Activated T-cell treated with anti-CD3 and anti-CD28 coated beads for 48 hours (primary cell): ENCODE measurements around the gene NUDT16.

ENCODE experiments used
- DNase-seq: peaks from one replicate; pipeline ENCODE4 v3.0.0-alpha.2; 2020; ENCODE audit warnings: low read depth

NUDT16 gene

DNA sequence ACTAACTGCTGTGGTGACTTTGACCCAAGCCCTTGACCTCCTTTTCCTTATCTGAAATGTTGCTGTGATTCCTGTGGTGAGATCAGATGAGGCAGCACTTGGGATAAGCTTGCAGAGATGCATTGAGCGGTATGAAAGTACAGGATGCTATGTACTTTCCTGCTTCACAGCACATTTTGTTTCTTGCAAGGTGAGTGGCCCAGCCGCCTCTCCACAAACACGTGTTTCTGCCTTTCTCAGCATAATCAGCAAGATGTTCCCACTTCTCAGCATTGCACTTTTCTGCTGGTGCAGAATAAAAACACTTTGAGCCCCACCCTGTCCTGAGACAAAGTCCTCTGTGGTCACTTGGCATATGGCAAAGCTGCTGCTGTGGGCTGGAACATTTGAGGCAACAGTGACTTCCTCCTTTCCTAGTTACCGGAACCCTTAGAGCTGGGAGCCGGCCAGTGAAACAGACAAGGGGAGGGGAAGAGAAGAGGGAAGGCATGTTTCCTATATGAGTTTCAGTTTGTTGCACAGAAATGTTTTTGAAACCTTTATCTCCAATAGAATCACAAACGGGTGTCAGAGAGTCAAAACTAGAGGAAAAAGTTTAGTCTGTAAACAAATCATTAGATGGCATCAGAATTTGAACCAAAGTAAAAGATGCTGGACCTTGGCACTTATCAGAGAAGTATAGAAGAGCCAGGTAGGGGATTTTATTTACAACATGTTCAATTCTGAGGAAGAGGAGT lies 5.0 kb downstream of the NUDT16 start:
- no peak for DNase-seq

DNA sequence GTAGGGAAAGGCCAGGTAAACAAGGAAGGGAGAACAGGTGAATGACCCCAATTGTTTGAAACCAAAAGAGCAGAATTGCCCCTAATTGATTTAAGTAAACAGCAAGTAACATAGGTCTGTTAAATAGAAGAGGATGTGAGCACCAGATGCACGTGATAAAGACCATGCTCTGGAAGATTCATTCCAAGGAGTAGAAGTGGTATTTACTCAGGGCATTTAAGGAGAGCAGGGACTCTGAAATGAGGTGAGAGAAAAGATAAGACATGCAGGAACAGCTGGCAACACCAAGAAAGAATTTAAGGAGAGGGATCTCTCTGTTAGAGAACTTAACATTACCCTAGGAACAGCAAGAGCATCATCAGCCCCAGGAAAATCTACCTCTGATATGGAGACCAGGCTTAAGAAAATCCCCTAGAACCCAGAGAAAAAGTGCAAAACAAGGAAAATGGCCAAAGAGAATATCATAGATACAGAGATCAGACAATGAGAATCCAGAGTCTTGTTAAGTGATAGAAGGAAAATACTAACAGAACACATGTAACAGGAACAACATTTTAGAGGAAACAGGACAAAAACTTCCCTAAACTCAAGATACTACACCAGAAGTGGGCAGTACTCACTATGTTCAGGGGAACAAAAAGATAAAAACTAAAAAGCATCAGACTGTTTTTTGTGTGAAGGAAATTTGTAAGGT lies 6.4 kb downstream of the NUDT16 start:
- no peak for DNase-seq

DNA sequence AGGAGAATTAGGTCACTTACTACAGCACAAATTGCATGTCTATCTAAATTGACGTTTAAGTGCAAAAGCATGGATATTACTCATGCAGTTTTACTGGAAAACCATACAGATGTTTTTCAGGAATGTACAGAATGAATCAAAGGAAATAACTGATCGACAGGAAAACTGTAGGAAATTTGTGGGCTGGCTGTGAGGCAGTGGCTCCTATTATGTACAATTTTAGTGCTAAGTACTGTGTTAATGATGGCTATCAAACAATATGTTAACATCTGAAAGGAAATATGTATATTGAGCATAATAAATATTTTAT lies 6.9 kb downstream of the NUDT16 start:
- DNase-seq: no peak

DNA sequence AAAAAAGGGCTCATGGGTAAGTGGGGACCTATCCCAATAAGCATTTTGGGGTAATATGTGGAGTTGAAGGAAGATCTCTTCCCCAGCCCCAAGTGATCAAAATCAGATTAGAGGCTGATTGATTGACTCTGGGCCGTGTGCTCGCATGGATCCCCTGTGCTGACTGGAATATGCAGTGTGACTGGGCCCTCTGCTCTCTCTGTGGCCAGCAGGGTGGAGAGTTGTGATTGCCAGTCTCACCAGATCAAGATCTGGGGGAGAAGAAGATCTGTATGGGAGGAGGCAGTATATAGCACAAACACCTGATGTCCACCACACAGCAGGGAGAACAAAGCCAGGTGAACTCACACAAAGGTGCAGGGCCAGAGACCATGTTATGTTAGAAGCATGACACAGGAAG lies 8.8 kb downstream of the NUDT16 start:
- no peak for DNase-seq

DNA sequence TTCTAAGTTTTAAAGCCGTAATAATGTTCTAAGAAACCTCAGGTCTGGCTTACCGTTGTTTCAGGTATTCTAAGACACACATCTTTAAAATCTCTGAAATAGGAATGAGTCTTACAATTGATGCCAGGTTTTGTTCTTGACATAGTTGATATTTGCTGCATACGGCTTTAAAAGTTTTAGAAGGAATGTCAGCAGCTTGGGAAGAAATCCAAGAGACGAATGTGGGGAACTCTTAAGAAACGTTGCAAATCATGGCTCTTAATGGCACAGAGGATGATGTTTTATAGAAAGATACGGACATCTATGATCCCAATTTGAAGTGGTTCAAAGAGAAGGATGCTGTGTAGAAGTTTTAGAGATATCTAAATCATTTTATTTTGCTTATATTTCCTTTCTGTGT lies 11.5 kb downstream of the NUDT16 start:
- DNase-seq: no peak

DNA sequence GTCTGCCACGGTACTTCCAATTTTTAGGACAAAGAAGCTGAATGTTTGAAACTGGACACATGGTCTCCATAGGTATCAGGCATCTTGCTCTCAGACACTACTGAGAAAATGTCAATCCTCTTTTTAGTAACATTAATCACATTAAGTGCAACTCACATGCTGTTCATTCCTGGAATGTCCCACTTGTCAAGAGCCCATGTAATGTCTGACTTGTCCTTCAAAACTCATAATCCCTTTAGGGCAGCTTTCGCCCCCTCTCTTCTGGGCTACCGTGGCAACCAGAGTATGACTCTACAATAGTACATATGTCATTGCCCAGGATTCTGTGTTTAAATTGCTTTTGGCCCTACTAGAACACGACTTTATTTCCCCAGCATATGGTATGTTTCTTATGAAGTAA lies 12.3 kb downstream of the NUDT16 start:
- no peak for DNase-seq

DNA sequence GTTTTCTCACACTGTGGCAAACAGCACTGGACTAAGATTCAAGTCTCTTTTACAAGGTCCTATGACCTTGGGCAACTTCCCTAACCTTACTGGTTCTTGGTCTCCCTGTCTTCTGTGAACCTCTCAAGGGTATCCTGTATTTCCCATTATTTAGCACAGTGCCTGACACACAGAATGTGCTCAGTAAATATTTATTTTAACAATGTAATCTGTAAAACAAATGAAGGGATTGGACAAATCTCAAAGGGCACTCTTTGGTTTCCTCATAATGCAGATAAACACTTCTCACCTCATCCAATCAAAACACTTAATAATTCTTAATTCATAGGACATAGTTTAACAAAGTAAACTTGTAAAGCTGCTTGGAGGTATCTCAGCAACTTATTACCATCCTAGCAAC lies 12.8 kb downstream of the NUDT16 start:
- no peak for DNase-seq

DNA sequence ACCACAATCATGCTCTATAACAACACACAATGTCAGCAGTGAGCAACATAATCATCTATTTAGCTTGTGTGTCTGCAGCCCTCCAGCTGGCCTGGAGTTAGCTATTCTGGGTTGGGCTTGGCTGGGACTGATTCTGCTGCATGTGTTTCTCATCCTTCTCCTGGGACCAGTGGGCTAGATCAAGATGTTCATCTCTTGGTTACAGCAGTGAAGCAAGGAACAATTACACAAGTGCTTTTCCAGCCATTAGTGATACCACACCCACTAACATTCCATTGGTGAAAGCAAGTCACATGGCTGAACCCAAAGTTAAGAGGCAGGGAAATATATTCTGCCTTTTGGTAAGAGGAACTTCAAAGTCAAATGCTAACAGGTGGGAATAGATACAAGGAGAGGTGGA lies 14.6 kb downstream of the NUDT16 start:
- no peak for DNase-seq

DNA sequence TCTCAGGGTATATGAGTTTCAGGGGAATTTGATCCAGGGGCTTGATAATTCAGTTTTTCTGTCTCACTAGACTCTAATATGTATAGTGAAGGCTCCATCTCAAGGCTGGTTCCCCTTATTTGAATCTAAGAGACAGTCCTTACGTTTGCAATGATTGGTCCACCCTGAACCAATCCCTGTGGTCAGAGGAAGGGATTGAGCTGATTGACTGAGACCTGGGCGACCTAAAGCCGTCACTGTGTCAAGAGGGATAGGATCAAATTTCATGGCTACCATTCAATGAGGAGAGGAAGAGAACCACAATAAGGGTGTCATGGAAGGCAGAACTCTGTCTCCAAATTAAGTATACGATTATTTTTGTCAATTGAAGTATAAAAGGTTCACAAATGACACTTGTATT lies 16.3 kb downstream of the NUDT16 start:
- DNase-seq: no peak

DNA sequence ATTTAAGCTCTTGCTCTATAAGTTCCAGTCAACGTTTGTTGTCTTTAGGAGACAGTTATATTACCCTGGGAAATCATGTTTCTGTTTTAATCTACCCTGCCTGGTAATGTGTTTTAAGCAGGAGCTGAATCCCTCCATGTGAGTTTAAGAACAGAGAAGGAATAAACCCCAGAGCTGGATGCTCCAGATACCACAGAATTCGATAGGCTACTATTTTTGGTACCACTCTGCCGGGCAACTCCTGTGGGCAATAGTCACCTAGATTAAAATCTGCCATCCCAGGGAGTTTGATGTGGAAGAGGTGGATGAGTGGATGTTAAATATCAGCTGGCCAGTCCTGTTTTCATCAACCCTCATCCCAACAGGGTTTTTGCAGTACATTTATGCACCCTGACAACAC lies 20.4 kb downstream of the NUDT16 start:
- DNase-seq: no peak

DNA sequence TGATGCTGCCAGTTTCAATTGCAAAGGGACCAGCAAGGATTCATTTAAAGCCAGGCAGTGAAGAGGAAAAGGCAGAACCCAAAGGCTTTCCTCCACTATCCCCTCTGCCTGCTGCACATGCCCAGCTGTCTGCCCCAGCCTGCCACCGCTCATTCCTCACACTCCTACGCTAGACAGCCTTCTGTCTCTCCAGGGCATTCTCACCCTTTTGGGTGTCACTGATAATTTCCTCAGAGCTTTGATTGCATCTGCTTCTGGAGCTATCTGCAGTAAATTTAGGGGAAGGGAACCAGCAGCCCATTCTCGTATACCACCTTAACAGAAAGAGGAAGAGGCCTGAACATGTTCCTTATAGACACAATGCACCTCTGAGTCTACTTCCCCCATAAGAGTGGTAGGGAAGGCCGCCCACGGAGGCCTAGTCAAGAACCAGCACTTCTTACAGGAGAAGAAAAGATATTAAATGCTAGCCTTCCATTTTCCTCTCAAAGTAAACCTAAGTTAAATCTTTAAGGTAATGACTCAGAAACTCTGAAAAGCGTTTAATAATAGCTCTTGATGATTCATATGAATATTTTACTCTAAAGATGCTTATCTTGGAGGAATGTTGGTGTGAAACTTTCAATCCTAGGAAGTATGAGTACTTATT lies 20.9 kb downstream of the NUDT16 start:
- no peak for DNase-seq

DNA sequence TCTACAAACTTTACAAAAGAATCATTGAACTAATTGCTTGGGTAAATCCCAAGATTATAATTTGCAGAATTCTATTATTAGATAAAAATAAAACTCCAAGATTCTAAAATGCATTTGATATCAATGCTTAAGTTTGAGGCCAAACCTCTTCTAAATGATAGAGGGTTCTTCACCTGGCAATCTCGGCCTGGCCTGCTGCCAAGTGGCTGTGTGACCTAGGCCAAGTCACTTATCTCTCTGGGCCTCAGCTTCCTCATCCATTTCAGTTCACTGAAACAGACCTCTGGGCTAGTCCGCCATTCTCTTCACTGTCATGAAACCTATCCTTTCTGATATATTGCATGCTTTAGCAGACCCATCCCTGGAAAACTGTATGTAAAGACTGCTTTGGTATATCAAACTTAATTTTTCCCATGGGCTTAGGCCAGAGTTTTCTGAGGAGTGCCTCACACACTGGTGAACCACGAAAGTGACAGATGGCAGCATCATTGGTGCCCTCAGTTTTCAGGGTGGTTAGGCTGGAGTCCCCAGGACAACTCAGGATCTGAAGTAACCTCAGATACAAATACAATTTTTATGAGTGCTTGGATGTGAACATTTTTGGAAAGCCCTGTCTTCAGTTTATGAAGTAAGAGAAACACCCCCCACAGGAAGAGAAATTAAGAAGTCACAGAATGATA lies 21.8 kb downstream of the NUDT16 start:
- no peak for DNase-seq

DNA sequence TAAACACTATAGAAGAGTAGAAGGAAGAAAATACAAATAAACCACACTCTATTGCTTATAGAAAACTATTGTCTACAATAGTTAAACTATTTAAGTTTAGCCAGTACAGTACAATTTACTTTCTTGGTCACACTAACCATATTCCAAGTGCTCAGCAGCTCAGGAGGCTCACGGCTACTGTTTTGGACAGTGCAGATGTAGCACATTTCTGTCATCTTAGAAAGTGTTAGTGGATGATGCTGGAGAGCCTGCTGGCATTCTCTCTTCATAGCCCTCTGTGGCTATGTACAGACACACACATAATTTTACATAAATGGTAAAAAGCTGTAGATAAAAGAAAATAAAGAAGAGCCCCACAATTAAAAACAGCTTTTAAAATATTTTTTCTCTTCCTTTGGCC lies 23.8 kb downstream of the NUDT16 start:
- no peak for DNase-seq

DNA sequence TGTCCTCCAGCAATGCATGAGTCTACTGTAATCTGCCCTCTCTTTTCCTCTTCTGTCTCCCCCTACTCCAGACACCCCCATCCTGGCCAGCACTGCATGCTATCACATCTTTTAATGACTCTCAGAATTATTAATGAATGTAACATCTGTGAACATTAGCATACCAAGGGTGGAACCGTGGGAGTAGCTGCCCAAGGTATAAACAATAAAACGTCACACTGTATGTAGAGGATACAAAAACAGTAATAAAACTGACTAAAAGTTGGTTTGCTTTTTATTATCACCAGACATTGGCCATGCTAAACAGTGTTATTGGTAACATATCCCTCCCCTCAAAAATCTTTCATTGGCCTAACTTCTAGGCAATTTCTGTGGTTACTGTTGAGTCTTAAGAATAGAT lies 24.7 kb downstream of the NUDT16 start:
- DNase-seq: no peak

DNA sequence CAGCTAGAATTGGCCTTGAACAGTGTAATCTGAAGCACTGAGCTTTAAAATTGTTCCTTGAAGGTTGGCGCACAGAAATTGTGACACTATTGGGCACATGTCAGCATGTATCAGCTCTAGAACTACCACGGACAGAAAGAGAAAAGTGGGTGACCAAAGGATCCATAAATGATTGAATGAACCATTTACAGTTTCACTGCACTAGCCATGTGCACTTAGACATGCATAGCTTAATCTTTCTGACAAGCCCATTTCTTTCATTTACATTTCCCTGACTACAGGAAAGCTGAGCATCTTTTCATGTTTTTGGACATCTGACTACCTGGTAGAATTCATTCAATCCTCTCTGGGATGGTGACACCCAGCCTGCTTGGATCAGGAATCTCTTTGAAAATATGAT lies 36.2 kb downstream of the NUDT16 start:
- no peak for DNase-seq

DNA sequence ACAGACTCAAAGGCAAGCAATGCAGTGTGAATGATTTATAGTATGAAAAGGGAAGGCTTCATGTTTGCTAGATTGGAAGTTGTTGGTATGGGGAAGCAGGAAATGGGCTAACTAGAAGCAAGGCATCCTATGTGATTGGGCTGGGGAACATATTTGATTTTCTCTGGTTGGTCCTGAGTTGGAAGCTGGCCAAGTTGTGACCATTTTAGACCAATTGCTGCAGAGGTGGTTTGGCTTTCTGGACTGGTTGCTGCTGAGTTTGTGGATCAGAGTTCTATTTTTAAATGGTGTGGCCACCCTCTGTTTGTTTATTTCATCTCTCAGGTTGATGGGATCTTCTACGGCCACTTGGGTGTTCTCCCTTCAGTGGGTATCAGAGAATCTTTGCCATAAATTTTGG lies 39.7 kb downstream of the NUDT16 start:
- DNase-seq: no peak

DNA sequence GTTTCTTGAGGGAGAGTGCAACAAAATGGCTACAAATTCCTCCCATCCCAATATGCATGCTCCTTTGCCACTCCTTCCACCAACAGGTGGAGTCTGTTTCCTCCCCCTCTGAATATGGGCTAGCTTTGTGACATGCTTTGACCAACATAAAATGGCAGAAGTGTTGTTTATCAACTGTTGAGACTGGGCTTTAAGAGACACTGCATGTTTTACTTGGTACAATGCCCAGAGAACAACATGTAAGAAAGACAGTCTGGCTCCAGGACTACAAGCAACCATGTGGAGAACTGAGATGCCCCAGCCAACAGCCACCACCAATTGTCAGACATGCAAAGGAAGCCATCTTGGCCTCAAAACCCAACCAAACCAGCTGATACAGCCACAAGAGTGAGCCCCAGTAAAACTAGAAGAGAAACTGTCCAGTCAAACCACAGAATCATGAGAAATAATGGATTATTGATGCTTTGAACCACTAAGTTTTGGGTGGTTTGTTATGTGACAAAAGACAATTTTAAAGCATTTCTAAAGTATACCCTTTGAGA lies 40.5 kb downstream of the NUDT16 start:
- no peak for DNase-seq

DNA sequence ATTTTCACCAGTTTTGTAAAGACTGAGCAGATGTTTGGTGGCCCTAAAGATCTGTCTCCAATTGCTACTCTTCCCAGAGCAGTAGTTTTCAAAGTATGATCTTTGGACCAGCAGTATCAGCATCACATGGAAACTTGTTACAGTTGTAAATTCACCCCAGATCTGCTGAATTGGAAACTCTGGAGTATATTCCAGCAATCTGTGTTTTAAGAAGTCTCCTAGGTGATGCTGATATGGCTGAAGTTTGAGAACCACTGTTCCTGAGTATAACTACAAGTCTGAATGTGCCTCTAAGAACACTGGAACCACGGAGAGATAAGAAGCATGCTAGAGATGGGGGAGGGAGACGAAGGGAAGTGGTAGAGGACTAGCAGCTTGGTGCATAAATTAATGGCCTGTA lies 45.7 kb downstream of the NUDT16 start:
- DNase-seq: no peak

DNA sequence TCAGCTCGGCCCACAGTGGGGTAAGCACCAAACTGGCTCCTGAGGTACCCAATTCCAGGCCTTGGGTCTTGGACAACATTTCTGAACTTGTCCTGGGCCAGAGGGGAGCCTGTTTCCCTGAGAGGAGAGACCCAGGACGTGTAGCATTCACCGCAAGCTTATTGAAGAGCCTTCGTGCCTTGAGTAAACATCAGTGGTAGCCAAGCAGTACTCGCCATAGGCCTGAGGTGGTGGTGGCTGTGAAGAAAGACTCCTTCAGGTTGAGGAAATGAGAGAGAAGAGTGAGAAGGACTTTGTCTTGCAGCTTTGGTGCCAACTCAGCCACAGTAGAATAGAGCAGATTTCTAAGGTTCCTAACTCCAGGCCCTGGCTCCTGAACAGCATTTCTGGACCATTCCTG lies 50.2 kb downstream of the NUDT16 start:
- DNase-seq: no peak

DNA sequence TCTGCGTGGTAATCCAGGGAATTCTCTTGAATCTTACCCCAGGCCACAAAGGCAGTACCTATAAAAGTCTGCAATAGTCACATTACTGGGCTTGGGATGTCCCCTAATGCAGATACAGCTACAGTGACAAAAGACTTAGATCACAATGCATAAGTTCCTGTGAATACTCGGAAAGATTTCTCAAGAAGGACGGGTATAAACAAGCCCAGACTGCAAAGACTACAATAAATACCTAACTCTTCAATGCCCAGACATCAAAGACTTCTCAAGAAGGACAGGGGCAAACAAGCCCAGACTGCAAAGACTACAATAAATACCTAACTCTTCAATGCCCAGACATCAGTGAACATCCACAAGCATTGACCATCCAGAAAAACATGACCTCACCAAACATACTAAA lies 50.9 kb downstream of the NUDT16 start:
- DNase-seq: no peak

DNA sequence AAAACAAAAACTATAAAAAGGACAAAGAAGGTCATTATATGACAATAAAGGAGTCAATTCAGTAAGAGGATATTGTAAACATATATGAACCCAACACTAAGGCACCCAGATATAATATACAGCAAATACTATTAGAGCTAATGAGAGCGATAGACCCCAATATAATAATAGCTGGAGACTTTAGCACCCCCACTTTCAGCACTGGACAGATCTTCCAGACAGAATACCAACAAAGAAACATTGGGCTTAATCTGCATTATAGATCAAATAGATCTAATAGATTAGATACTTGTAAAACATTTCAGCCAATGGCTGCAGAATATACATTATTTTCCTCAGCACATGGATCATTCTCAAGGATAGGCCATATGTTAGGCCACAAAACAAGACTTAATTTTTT lies 53.4 kb downstream of the NUDT16 start:
- DNase-seq: no peak
